ENCODE results near the gene NACC2.

NACC2 gene

DNA sequence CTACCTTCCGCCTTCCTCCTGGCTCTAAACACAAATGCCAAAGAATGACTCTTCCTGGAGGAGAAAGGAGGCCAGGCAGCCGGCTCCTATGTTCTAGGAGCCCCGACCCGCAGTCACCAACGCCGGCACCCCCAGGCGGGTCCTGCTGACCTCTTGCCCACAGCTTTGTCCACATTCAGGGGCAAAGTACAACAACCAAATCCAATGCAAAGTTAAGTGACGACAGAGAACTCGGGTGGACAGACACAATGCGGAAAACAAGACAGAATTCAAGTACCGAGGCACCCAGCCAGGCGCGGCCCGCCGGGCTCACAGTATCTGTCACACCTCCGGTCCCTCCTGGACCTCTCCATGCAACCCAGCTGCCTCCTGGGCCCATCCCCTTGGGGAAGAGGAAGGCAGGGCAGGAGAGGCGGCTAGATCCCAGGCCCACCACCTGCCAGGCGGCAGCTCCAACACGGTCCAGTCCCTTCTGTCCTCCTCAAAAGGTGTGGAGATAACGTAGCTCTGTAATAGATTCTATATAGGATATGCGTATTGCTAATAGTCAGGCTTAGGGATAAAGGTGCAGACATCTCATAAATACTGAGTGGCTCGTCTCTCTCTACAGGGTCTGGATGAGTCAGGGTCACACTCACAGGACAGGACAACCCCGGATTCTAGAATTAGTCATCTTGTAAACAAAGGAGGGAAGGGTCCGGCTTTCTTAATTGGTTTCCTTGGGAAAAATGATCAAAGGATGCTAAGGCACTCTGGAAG lies 87.0 kb downstream of the NACC2 start:
- DNase-seq = no peak

DNA sequence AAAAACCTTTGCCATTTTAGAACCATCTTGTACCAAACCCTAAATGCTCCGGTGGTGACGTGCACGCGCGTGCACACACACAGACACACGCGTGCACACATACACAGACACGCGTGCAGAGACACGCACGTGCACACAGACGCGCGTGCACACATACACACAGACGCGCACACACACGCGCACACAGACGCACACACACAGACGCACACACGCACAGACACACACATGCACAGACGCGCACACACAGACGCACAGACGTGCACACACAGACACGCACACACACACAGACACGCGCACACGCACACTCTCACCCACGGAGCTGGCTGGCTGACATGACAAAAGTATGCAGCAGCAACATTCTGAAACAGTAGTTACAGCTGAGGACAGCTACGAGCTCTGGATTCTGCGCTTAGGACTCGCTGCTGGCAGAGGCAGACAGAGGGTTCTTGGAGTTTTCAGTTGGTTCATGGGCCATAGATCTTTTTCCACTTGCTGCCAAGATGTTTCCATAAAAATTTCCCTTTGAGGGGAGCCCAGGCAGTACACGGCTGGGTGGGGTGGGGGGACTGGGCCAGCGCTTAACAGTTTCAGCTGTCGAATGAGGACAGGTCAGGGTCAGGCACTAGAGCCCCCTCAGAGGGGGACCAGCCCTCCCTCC lies 87.7 kb downstream of the NACC2 start:
- no peak for DNase-seq

DNA sequence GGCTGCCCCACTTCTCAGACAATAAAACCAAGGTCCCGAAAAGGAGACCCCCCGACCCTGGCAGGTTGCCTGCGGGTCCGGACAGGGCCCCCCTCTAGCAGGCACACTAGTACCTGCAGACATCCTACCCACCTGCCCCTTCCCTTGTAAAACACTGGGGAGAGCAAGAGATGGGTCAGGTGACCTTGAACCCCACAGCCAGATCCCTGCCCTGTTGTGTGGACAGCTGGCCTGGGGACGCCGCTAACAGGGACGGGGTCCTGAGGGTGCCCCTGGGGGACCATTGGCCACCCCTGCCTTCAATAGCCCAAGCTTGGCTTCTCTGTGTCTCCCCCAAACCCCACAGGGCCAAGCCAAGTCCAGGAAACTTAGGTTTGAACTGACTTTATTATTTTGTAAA lies 88.9 kb downstream of the NACC2 start:
- DNase-seq = no peak

DNA sequence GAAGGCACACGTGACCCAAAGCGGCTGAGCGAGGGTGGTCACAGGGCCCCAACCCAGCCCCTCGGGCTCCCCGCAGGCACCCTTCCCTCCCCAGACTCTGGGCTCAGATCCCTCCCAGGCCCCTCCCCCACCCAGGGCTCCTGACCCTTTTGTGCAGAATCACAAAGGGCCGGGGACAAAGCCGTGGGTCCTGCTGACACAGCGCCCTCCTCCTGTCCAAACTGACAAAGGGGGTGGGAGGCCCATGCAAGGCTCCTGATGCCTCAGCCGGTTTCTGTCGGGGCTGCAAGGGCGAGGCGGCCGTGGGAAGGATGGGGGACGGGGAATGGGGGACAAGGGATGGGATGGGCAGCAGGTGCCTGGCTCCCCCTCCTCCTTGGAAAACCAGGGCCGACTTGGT lies 90.4 kb downstream of the NACC2 start:
- peak; percentile 37 for DNase-seq

DNA sequence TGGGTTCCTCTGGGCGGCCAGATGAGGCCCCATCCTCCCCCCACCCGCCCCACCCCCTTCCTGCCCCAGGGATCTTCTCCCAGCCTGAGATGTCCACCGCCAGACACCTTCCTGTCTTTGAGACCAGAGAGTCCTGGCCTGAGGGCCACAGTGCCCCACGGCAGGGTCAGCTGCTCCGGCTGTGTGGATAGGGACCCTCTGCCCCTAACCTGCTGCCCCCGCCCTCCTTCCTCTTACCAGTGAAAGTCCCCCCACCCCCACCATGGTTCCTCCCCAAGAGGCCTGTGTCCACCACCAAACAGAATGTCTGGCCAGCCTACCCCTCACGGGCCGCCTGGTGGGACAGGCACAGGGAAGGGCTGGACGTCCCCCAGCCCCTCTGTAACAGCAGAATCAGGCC lies 90.9 kb downstream of the NACC2 start:
- DNase-seq = no peak

DNA sequence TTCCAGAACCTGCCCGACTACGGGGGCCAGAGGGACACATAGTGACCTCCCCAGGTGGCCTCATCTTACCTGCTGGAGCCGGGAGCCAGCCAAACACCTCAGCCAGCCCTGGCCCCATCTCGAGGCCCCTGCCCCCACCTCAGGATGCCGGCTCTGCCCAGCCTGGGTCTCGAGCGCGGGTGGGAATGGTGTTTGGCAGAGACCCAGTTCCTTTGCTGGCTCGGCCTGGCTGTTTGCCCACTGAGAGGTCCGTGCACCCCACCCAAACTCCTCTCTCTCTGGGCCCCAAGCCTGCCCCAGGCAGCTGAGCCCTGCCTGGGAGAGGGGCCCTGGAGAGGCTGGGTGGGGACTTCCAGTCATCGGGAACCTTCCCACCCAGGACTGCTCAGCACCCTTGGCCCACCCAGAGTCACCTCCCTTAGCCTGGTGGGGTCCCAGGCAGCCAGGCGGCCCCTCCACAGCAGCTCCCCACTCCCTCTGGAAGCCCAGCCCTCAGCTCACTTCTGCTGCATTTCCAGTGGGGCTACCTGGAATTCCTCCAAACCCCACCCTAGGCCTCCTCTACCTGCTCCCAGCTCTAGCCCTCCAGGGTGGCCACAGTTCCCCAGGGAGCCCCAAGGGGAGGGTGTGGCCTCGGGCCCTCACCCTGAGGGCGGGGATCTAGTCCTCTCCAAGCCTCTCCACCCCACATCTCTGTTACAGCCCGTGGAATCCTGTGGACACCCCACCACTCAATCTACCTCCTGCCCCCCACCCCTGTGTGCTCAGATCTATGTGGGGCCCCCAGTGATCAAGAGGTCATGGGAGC lies 91.5 kb downstream of the NACC2 start:
- no peak for DNase-seq

DNA sequence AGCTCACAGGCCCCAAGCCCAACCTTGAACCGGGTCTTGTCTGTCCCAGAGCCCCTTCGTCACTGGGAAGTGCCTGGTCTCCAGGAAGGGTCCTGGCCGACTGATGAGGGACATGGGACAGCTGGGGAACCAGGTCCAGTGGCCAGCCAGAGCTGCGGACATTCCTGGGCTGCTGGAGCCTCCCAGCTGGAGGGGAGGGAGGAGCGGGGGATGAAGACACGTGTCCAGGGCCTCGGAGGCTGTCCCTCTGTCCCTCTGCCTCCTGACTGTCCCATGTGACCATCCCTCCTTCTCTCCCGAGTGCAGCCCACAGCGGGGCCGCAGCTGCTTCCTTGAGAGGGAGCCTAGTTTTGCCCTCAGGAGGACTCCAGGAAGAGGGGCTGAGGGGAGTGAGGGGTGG lies 92.2 kb downstream of the NACC2 start:
- DNase-seq = no peak

DNA sequence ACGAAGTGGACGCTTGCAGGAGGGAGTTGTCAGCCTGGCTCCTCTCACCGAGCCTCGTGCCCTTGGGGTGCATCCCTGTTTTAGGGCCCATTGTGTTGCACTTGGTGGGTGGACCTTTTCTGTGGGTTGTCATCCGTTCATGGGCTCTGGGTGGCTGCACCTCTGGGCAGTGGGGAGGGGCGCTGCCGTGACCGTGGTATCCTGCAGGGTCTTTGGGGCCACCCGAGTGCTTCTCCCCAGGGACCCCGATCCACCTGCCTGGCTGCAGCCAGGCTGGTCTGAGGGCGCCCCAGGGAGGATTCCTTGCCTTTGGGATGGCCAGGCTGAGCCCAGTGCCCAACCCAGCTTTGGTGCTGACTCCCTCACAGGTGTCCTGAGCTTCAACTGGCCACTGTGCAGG lies 92.9 kb downstream of the NACC2 start:
- DNase-seq = no peak

DNA sequence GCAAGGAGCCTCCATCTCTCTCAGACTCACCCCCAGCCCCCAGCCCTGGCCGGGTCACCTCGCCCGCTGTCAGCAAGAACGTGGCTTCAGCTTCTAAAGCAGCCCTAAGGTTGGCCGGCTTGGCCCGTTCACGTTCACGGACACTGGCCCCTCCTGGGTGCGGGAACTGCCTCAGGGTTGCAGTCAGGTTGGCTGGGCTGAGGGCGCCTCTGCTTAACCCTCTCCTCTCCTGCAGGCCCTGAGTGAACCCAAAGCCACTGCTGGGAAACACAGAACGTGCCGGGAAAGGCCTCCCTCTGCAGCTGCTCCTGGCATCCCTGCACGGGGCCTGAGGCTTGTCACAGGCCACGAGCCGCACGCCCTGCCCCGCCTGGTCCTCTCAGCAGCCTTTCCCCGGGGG lies 93.9 kb downstream of the NACC2 start:
- no peak for DNase-seq

DNA sequence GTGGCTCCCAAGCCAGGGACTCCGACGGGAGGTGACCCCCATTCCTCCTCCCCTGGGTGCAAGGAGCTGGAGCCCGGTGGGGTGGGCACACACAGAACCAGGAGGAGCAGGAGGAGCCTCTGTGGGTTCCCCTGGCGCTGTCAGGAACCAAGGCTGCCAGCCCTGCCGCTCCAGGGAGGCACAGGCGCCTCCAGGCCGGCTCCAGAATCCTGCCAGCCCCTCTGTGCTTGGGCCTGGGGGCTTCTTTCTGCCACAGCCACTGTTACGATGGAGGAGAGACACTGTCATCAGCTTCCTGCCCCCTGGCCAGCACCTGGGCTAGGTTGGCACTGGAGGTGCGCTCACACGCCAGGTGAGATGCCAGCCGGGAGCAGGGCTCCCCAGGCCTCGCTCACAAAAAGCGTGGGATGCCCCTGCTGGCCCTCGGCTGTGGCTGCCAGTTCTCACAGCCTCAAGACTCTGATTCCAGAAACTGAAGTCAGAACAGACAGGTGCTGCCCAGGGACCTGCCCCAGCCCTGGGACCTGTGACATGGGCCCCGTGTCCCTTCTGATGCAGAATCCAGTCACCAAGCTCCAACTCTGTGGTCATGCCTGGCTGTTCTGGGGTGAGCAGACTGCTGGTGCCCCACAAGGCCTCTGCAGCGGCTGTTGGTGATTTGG lies 96.5 kb downstream of the NACC2 start:
- DNase-seq = no peak

DNA sequence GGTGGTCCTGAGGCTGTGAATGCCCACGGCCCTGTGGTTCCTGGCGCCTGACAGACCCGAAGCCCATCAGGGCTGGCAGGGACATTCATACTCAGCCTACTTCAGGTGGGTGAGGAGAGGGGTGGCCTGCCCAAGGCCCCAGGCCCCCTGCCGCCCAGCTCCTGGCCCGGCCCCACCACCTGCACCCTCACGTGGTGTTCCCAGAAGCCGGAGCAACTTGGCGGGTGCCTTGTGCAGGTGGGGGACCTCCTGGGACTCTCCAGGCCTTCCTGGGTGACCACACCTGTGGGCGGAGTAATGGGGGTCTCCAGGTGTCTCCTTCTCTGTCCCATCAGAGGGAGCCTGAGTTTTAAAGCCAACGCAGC lies 97.1 kb downstream of the NACC2 start:
- no peak for DNase-seq

DNA sequence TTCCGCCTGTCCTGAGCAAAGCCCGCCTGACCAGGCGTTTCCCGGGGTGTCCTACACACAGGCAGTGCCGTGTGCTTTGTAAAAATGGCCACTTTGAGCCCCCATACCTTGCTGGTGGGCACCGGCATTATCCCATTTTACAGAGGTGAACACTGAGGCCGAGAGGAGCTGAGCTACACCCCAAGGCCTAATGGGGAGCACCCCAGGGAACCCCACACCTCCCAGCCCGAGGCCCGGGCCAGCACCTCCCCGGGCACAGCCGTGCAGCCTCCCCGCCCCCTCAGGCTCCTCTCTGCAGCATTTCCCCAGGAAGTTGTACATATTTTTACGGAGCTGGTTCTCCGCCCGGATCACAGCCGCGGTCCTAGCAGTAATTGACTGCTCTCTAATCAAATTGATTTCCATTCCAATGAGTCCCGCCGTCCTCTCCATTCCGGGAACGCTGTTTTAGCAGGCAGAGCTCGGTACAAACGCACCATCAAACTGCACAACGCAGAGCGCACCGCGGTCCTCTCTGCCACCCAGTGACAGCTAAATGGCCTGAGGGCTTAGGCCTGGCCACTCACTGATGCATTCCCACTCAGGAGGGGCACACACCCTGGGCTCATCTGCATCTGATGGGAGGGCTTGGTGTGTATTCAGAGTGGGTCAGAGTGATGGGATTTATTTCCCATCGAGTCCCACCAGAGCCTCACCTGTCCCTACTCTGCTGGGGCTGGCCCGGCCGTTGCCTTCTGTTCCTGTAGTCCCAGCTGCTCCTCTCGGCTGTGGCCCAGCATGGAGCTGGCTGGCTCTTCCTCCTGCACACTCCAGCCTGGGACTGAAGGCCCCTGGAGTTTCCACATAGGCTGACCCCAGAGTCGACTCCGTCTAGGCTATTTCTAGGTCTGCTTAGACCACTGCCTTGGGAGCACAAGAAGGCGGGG lies 97.7 kb downstream of the NACC2 start:
- DNase-seq = no peak

DNA sequence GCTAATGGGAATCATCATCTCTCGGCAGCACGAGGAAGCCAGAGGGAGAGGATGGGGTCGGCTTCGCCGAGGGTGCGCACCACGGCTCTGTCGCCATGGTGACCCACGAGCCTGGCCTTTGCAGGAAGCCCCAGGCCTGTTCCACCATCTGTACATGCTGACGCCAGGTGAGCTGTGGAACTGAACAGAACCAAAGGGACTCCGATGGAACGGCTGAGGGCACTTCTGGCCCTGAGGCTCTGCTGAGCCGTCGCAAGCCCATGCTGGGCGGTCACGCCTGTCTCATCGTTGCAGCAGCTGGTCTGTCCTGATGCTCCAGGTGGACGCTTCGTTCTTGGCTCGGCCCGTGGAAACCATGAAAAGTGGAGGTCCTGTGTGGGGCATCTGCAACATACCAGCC lies 99.3 kb downstream of the NACC2 start:
- no peak for DNase-seq

DNA sequence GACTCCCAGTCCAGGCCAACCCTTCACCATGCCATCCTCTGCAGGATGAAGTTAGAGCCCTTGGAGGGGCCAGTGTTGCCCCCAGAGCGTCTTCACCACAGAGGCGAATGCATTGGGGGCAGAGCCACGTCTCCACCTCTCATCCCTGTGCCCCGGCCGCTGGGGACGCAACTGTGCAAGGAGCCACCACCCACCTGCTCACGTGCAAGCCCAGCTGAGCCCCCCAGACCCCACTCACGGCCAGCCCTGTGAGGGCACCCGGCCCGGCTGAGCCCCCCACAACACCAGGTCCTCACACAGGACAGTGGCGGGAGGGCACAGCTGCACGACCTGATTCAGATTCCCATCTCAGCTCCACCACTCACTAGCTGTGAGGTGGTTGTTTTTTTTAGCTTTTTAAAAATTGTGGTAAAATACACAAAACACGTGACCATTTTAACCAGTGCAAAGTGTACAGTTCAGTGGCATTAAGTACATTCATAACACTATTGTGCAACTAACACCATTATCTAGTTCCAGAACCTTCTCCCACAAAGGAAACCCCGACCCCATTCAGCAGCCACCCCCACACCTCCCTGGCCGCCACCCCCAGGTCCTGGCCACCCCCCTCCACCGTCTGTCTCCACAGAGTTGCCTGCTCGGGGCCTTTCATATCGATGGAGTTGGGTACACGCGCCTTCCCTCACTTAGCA lies 100.4 kb downstream of the NACC2 start:
- DNase-seq = no peak

DNA sequence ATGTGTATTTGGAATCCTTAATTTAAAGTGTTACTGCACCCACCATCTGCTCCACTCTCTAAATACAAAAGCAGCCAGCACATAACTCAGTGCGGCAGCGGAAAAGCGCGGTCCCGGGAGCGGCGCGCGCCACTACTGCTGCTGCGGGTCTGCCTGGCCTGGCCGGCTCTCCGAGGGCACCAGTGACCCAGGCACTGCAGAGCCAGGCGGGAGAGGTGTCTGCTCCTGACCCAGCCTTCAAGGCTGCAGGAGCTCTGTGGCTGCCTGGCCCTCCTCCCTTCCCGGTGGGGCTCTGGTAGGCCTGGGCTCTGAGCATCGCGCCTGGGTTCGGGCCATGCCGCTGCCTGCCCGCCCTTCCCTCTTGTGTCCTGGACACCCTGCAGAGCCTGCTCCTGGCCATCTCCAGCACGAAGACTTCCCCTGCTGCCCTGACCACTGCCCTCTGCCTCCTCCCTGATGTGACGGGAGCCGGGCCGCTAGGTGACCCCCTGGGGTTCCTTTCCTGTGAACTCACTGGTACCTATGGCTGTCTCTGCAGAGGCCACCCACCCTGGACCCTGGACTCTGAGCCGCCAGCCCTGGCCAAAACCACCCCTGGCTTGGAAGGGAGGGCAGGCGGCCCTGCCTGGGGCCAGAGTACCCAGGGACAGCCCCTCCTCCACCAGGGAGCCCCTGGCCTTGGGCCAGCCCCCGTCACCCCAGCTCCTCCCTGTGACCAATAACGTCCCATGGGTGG lies 101.2 kb downstream of the NACC2 start:
- DNase-seq = no peak

DNA sequence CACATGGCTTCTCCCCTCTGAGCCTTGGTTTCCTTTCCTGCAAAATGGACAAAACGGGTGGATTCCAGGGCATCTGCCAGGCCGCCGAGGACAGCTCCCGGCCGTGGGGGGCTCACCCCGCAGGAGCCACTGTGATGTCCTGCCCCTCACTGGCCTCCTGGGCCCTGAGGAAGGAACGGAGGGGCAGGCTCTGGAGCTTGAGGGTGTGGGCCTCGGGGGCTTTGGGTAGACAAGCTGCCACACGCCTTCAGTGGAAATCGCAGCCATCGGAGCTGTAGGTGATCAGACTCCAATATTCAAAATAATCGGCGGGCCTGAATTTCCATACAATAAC lies 101.7 kb downstream of the NACC2 start:
- DNase-seq = no peak

DNA sequence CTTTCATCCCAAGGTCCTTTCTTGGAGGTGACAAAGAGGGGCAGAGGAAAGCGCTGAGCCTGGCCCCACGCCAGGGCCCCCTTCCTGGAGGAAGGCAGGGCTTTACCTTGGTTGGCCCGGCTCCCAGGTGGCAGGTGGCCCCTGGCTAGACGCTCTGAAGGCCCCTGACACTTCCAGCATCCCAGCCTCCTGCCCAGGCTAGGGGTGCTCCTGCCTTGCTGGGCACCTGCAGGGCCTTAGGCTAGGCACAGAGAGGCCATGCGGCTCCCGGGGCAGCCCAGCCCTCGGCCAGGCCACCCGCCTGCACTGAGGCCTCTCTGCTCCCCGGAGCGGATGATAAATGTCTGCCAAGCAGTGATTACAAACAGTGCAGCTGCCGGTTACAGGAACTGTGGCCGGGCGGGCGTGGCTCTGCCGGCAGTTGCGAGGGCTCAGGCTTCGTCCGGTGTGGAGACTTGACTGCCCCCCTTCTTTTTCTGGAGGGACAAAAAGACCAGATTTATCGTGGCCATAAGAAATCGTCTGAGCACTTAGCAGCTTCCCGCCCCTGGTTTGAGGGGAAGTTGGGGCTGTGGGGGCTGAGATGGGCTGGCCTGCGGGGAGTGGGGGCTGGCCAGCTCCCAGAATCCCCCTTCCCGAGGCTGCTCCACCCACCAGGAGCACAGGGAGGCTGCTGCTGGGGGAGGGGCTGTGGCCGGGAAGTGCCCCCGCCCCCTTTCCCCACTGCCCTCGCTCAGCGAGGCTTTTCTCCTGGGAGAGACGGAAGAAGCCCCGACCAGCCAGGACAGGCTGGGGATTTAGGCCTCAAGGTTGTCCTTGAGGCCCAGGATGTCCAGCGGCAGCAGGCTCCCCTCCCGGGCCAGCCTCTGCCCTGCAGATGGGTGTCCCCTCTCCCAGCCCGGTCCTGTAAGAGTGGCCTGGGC lies 102.3 kb downstream of the NACC2 start:
- DNase-seq = peak; percentile 85

DNA sequence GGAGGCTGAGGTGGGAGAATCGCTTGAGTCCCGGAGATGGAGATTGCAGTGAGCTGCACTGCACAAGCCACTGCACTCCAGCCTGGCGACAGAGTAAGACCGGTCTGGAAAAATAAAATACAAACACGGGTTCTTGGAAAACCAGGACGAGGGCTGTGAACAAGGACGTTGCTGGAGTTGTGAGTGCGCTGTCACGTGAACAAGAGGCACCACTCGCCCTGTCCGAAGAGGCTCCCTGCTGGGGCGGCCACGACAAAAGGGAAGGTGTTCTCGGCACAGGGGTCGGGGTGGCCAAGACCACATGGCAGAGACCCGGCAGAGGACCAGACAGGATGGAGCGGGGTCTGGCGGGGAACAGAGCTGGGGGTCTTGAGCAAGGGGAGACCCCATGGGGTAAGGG lies 103.3 kb downstream of the NACC2 start:
- no peak for DNase-seq

DNA sequence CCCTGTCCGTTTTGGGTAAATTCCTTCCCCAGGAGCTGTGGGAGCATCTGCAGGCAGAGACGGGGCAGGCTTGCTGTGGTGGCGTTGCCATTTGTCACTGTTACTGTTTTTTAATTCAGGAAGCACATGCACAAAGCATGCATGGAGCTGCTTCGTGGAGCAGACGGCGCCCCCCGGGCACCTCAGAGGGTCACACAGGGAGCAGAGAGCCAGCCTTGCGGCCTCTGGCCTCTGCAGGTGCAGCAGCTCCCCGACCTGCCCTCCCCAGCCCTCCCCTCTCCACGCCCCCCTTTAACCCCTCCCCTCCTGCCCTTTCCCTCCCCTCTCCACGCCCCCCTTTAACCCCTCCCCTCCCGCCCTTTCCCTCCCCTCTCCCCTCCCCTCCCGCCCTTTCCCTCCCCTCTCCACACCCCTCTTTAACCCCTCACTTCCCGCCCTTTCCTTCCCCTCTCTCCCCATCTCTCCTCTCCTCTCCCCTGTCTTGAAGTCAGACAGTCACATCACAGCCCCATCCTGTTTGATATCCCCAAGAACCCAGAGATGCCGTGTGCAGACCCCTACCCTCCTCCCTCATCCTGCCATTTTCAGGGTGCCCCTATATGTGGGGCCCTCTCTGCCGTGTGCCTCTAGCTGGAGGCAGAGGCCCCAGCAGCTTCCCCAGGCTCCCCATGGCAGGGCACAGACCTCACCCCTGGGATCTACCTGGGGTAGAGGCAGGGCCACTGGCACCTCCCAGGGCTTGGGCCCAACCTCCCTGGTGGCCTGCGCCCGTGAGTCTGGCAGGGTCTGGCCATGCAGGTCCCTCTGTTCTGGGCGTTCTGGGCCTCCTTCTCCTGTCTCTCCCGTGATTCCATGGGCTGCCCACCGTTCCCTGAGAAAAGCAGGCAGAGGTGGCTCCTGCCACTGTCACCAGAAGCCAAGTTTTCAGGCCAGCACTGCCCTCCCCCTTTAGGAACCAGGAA lies 104.3 kb downstream of the NACC2 start:
- peak; percentile 93 for DNase-seq

Data from RPMI8226 (cell line).